ENCODE results near the gene ITPKB. TPM values are rescaled to one million over a fixed set of nuclear protein-coding genes. Genes with fewer than 3 reads are reported as not detected.
"Not testable (repeated sequence)": the region's sequence is repeated elsewhere in the genome, so short reads cannot be mapped to it uniquely, and the experiment has no call there.

ITPKB gene
- total RNA-seq, 2 donors from 2014 or later: 13.8 to 18.3 TPM

GRCh38 chr1:226736001-226736907 lies 2.8 kb downstream of the ITPKB start:
- ATAC-seq (peak in 1 of 2 donors; percentile 36), DNase-seq (peak; percentile 46)
- intact Hi-C loops (cut with DNase I): loop anchor here (5.0 to 10.0 kb wide), 5 partner anchors 74 to 99 kb away; no protein-coding TSS in a partner anchor

- no peak for ATAC-seq
- no peak for DNase-seq
- intact Hi-C loops (cut with DNase I): loop anchor here (5.0 to 10.0 kb wide), 5 partner anchors 73 to 98 kb away; no protein-coding TSS in a partner anchor
Observed at GRCh38 chr1:226735576-226735975, 3.5 kb downstream of the ITPKB start.

GRCh38 chr1:226734611-226735153 lies 4.4 kb downstream of the ITPKB start:
- ATAC-seq: no peak
- no peak for DNase-seq
- intact Hi-C loops (cut with DNase I): loop anchor here (5.0 to 10.0 kb wide), 5 partner anchors 72 to 97 kb away; no protein-coding TSS in a partner anchor

GRCh38 chr1:226733876-226734275 lies 5.2 kb downstream of the ITPKB start:
- intact Hi-C loops (cut with DNase I): loop anchor here in 1 of 2 donors (10.0 kb wide), 2 partner anchors 79 to 91 kb away; no protein-coding TSS in a partner anchor
- DNase-seq: no peak

GRCh38 chr1:226733304-226733703 lies 5.8 kb downstream of the ITPKB start:
- DNase-seq (no peak), ATAC-seq (no peak)
- intact Hi-C loops (cut with DNase I): loop anchor here in 1 of 2 donors (10.0 kb wide), 2 partner anchors 79 to 91 kb away; no protein-coding TSS in a partner anchor

More at GRCh38 chr1:226733876-226734275, 5.2 kb downstream of the ITPKB start:
- no peak for ATAC-seq

GRCh38 chr1:226732856-226733291 lies 6.2 kb downstream of the ITPKB start:
- DNase-seq: no peak

GRCh38 chr1:226731257-226731893 lies 7.7 kb downstream of the ITPKB start:
- ATAC-seq (no peak), DNase-seq (no peak)
- intact Hi-C loops (cut with DNase I): loop anchor here in 1 of 2 donors (10.0 kb wide), 2 partner anchors 77 to 93 kb away; no protein-coding TSS in a partner anchor

More at GRCh38 chr1:226732856-226733291, 6.2 kb downstream of the ITPKB start:
- ATAC-seq: no peak
- intact Hi-C loops (cut with DNase I): loop anchor here in 1 of 2 donors (10.0 kb wide), 2 partner anchors 78 to 92 kb away; no protein-coding TSS in a partner anchor

- intact Hi-C loops (cut with DNase I): loop anchor here in 1 of 2 donors (10.0 kb wide), 2 partner anchors 76 to 94 kb away; no protein-coding TSS in a partner anchor
- no peak for ATAC-seq
- DNase-seq: no peak
Observed at GRCh38 chr1:226730836-226731235, 8.2 kb downstream of the ITPKB start.

GRCh38 chr1:226730071-226730470 lies 9.0 kb downstream of the ITPKB start:
- no peak for DNase-seq
- no peak for ATAC-seq
- intact Hi-C loops (cut with DNase I): loop anchor here in 1 of 2 donors (10.0 kb wide), 2 partner anchors 75 to 95 kb away; no protein-coding TSS in a partner anchor

GRCh38 chr1:226728448-226728847 lies 10.6 kb downstream of the ITPKB start:
- ATAC-seq (no peak), DNase-seq (no peak)
- intact Hi-C loops (cut with DNase I): no loop called here

GRCh38 chr1:226725897-226726267 lies 13.2 kb downstream of the ITPKB start:
- intact Hi-C loops (cut with DNase I): no loop called here
- no peak for ATAC-seq
- DNase-seq: no peak

GRCh38 chr1:226723657-226724532 lies 15.2 kb downstream of the ITPKB start:
- intact Hi-C loops (cut with DNase I): no loop called here
- DNase-seq: peak; percentile 44
- peak; percentile 64 to 65 for ATAC-seq

GRCh38 chr1:226722901-226723656 lies 16.0 kb downstream of the ITPKB start:
- DNase-seq: no peak
- no peak for ATAC-seq
- intact Hi-C loops (cut with DNase I): no loop called here

GRCh38 chr1:226722240-226722900 lies 16.7 kb downstream of the ITPKB start:
- no peak for DNase-seq
- intact Hi-C loops (cut with DNase I): no loop called here
- ATAC-seq: no peak

GRCh38 chr1:226720574-226720973 lies 18.5 kb downstream of the ITPKB start:
- intact Hi-C loops (cut with DNase I); ATAC-seq; DNase-seq: not testable (repeated sequence)

GRCh38 chr1:226719596-226720387 lies 19.3 kb downstream of the ITPKB start:
- intact Hi-C loops (cut with DNase I): no loop called here
- DNase-seq: no peak
- no peak for ATAC-seq

Data from left cardiac atrium (tissue), 4 donors.